ENCODE results near the gene CFD.

DNA sequence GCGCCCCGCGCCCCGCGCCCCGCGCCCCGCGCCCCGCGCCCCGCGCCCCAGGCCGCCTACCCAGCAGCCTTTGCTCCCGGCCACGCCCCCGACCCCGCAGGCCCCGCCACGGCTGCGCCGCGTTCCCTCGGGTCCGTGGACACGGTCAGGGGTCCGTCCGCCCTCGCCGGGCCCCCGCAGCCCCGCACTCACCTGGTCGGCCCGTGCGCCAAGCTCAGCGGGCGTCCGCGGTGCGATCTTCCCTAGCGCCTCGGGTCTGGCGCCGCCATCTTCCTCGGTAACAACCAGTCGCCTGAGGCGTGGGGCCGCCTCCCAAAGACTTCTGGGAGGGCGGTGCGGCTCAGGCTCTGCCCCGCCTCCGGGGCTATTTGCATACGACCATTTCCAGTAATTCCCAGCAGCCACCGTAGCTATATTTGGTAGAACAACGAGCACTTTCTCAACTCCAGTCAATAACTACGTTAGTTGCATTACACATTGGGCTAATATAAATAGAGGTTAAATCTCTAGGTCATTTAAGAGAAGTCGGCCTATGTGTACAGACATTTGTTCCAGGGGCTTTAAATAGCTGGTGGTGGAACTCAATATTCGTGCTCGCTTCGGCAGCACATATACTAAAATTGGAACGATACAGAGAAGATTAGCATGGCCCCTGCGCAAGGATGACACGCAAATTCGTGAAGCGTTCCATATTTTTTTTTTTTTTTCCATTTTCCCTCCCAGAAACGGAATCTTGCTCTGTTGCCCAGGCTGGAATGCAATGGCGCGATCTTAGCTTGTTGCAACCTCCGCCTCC, 33.6 kb downstream of the CFD start, which contains the start of the genes MED16 and RNU6-9:
- no peak for TF ChIP-seq EZH2 (IDR thresholded peaks at IDR 0.05; ENCODE audit: borderline replicate concordance, low read length)
- no peak for TF ChIP-seq CTCF (conservative IDR thresholded peaks at IDR 0.05 in 1 of 2, IDR thresholded peaks at IDR 0.05 in 1 of 2; ENCODE audit: extremely low read depth in 1 of 2, insufficient read depth in 1 of 2, low read depth in 1 of 2, low read length in 2 of 2)

Measured in mammary epithelial cell (primary cell).